GM12891 (cell line): ENCODE measurements around the gene LONRF2.

Experiments used
- SPI1 ChIP-seq: IDR thresholded peaks from 2 replicates; pipeline ENCODE4 v1.6.1; 2011; ENCODE audit warnings: low read depth, low read length, control low read depth
- TAF1 ChIP-seq: IDR thresholded peaks from 2 replicates; pipeline ENCODE4 v1.6.1; 2011; ENCODE audit warnings: low read depth, low read length, control low read depth

GRCh38 chr2:100241236-100241635, 81.1 kb downstream of the LONRF2 start:
- TF ChIP-seq SPI1: no peak
- no peak for TF ChIP-seq TAF1
